ENCODE results near the gene NECAB3. TPM values are rescaled to one million over a fixed set of nuclear protein-coding genes. Genes with fewer than 3 reads are reported as not detected.
A peak's percentile ranks its signal among the peaks of the same experiment; 100 is the strongest.

Gene NECAB3
- total and polyA plus RNA-seq, 7 donors: 27.1 to 50.1 (median 44.6) TPM

GRCh38 chr20:33666293-33667244 lies 7.7 kb downstream of the NECAB3 start, which contains the start of gene ACTL10:
Gene ACTL10, plus strand, starts transcription at chr20:33666943. Its CDS starts 555 bp downstream, at chr20:33667498.
- Histone ChIP-seq H3K4me3 (peak within 1 kb of the TSS; percentile 47 to 66 (median 52)), H3K27ac (peak within 1 kb of the TSS; percentile 86 to 98 (median 92)), H3K36me3 (peaks cover 0 to 26% (median 6%) of the 10 kb centered on the region in 4 donors), H3K27me3 (no peaks in the 10 kb centered on the region), H3K4me1 (peaks cover 0 to 50% (median 40%) of the 10 kb centered on the region in 4 donors), H3K9me3 (no peaks in the 10 kb centered on the region)
- peak; percentile 100 for DNase-seq
- 1 to 3% methylated on average over 50 of the region's 50 CpGs for WGBS, 2 donors
- TF ChIP-seq POLR2AphosphoS5 (IDR thresholded peaks at IDR 0.05) (peak; percentile 84 to 96 (median 84)), EP300 (IDR thresholded peaks at IDR 0.05) (peak in 1 of 4 donors; percentile 14), POLR2A (IDR thresholded peaks at IDR 0.05) (peak; percentile 64 to 76), CTCF (IDR thresholded peaks at IDR 0.05) (peak in 3 of 4 experiments; percentile 26 to 30 (median 28))
- intact Hi-C loops (cut with DNase I): loop anchor here (5.0 kb wide), 3 partner anchors 104 to 446 kb away; partner anchors contain the start of genes CDK5RAP1 and EIF2S2

GRCh38 chr20:33664762-33665144 lies 9.5 kb downstream of the NECAB3 start:
- no peaks in the 10 kb centered on the region for H3K27me3 ChIP-seq
- DNase-seq: no peak
- no peak overlapping the region for H3K4me3 ChIP-seq
- intact Hi-C loops (cut with DNase I): loop anchor here (5.0 kb wide), 4 partner anchors 102 to 448 kb away; partner anchors contain the start of genes CDK5RAP1, EIF2S2 and SNTA1
- peaks cover 0 to 50% (median 40%) of the 10 kb centered on the region in 4 donors for H3K4me1 ChIP-seq
- H3K27ac ChIP-seq: peak overlapping the region; percentile 91 to 94 (median 94)
- no peaks in the 10 kb centered on the region for H3K9me3 ChIP-seq
- TF ChIP-seq CTCF (IDR thresholded peaks at IDR 0.05) (no peak), POLR2AphosphoS5 (IDR thresholded peaks at IDR 0.05) (no peak), POLR2A (IDR thresholded peaks at IDR 0.05) (no peak), EP300 (IDR thresholded peaks at IDR 0.05) (no peak)
- H3K36me3 ChIP-seq: peaks cover 1 to 17% (median 7%) of the 10 kb centered on the region in 4 donors
- 94 to 98% methylated on average over 2 of the region's 2 CpGs for WGBS, 2 donors

- Histone ChIP-seq H3K4me1 (peaks cover 0 to 50% (median 40%) of the 10 kb centered on the region in 4 donors), H3K36me3 (peaks cover 6 to 17% (median 10%) of the 10 kb centered on the region in 4 donors), H3K27ac (peak overlapping the region; percentile 91 to 94 (median 94)), H3K27me3 (no peaks in the 10 kb centered on the region), H3K9me3 (no peaks in the 10 kb centered on the region), H3K4me3 (peak overlapping the region; percentile 60 to 77 (median 74))
- no peak for TF ChIP-seq EP300 (IDR thresholded peaks at IDR 0.05)
- TF ChIP-seq POLR2AphosphoS5 (IDR thresholded peaks at IDR 0.05): no peak
- no peak for TF ChIP-seq POLR2A (IDR thresholded peaks at IDR 0.05)
- TF ChIP-seq CTCF (IDR thresholded peaks at IDR 0.05): no peak
- WGBS, 2 donors: 49 to 60% methylated on average over 9 of the region's 9 CpGs
- intact Hi-C loops (cut with DNase I): loop anchor here (5.0 kb wide), 1 partner anchor 222 kb away; the partner anchor contains the start of gene SNTA1
- peak; percentile 66 for DNase-seq
These were observed 10.0 kb downstream of the NECAB3 start for GRCh38 chr20:33664085-33664761.
